Gastrocnemius medialis (tissue), 4 donors: ENCODE results near the gene PLEKHG3.

ENCODE experiments used
- CTCF ChIP-seq, 5 experiments: fragments of 450-650 bp in 3 of 5; fragments of 200-600 bp in 2 of 5; sonication (generic) in 2 of 5; IDR thresholded peaks in 4 of 5; conservative IDR thresholded peaks in 1 of 5; 1 replicate in 4 of 5; 2 replicates in 1 of 5; pipeline ENCODE4 v1.5.1; 2016 to 2019; ENCODE audit warnings: antibody characterized with exemption in 5 of 5, mild to moderate bottlenecking in 3 of 5, moderate library complexity in 3 of 5
- POLR2A ChIP-seq, 2 donors: fragments of 450-650 bp; IDR thresholded peaks; one replicate each; pipeline ENCODE4 v1.6.1; 2017; ENCODE audit warnings: antibody characterized with exemption in 2 of 2, mild to moderate bottlenecking in 2 of 2, moderate library complexity in 2 of 2

GRCh38 chr14:64680714-64681065, 23.5 kb upstream of the PLEKHG3 start:
- TF ChIP-seq CTCF (IDR thresholded peaks at IDR 0.05 in 4 of 5, conservative IDR thresholded peaks at IDR 0.05 in 1 of 5) = no peak
- no peak for TF ChIP-seq POLR2A (IDR thresholded peaks at IDR 0.05)
